Prostate gland (tissue), 2 donors: ENCODE results near the gene TYK2.
A peak's percentile ranks its signal among the peaks of the same experiment; 100 is the strongest.

Experiments
- CTCF ChIP-seq, 4 experiments: fragments of 200-600 bp in 2 of 4; fragments of 450-650 bp in 2 of 4; sonication (generic) in 2 of 4; IDR thresholded peaks; 1 replicate in 3 of 4; 2 replicates in 1 of 4; pipeline ENCODE4 v1.5.1; 2016 to 2019; ENCODE audit warnings: antibody characterized with exemption in 4 of 4, mild to moderate bottlenecking in 2 of 4, moderate library complexity in 2 of 4
- POLR2AphosphoS5 ChIP-seq: sonication (generic); formaldehyde crosslinking; IDR thresholded peaks from one replicate; pipeline ENCODE4 v1.6.1; 2017; ENCODE audit warnings: antibody characterized with exemption

- TF ChIP-seq CTCF (IDR thresholded peaks at IDR 0.05): peak in 1 of 4 experiments; percentile 19
- peak; percentile 94 for TF ChIP-seq POLR2AphosphoS5
These were observed 45.6 kb downstream of the TYK2 start for GRCh38 chr19:10334588-10335351.
